Spleen (tissue), 7 donors: ENCODE data around the gene PRPF8.
A peak's percentile ranks its signal among the peaks of the same experiment; 100 is the strongest.

Experiments used
- POLR2A ChIP-seq, 3 donors: fragments of 450-650 bp; IDR thresholded peaks; one replicate each; pipeline ENCODE4 v1.5.1; 2017; ENCODE audit warnings: antibody characterized with exemption in 3 of 3, mild to moderate bottlenecking in 1 of 3
- POLR2AphosphoS5 ChIP-seq, 3 donors: sonication (generic); formaldehyde crosslinking; IDR thresholded peaks; one replicate each; pipeline ENCODE4 v1.5.1; 2017; ENCODE audit warnings: antibody characterized with exemption in 3 of 3
- TF ChIP-seq, protein P1 (sequence below), 11 experiments: fragments of 200-600 bp in 7 of 11; fragments of 450-650 bp in 4 of 11; sonication (generic) in 4 of 11; IDR thresholded peaks in 8 of 11; conservative IDR thresholded peaks in 3 of 11; 1 replicate in 7 of 11; 2 replicates in 4 of 11; pipeline versions ENCODE4 v1.4.0 to v1.8.0; 2016 to 2021; ENCODE audit warnings: antibody characterized with exemption in 11 of 11, inconsistent platforms in 4 of 11, mild to moderate bottlenecking in 1 of 11
- donor health status: DM: no; HTN: no; CAD: no; lungs with moderate emphysema.
- donor health status: DM: no; HTN: no; CAD: no.
- donor health status: DM: no; HTN: no; CAD: no.

DNA sequence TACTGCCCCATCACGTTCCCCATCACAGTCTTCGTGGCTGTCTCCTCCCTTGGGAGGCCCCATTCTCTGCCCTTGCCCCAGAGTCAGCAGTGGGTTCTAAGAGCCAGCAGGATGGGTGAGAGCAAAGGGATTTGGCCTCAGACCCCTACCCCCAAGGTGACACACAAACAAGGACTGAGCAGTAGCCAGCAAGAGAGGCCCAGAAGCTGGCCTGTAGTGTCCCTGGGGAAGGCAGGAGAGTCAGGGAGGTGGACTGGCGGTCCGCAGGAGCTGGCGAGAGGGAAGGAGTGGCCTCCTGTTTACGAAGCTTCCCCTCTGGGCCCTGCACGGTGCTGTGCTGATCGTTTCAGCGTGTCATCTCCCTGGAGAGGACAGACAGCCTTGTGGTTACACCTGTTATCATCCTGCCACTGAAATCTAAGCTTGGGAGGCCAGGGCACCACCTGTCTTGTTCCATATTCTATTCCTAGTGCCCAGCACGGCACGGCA lies 48.2 kb upstream of the PRPF8 start:
- TF ChIP-seq, protein P1, sequence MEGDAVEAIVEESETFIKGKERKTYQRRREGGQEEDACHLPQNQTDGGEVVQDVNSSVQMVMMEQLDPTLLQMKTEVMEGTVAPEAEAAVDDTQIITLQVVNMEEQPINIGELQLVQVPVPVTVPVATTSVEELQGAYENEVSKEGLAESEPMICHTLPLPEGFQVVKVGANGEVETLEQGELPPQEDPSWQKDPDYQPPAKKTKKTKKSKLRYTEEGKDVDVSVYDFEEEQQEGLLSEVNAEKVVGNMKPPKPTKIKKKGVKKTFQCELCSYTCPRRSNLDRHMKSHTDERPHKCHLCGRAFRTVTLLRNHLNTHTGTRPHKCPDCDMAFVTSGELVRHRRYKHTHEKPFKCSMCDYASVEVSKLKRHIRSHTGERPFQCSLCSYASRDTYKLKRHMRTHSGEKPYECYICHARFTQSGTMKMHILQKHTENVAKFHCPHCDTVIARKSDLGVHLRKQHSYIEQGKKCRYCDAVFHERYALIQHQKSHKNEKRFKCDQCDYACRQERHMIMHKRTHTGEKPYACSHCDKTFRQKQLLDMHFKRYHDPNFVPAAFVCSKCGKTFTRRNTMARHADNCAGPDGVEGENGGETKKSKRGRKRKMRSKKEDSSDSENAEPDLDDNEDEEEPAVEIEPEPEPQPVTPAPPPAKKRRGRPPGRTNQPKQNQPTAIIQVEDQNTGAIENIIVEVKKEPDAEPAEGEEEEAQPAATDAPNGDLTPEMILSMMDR (IDR thresholded peaks at IDR 0.05 in 8 of 11, conservative IDR thresholded peaks at IDR 0.05 in 3 of 11) = no peak
- peak in 1 of 3 donors; percentile 65 for TF ChIP-seq POLR2AphosphoS5 (IDR thresholded peaks at IDR 0.05)
- TF ChIP-seq POLR2A (IDR thresholded peaks at IDR 0.05) = no peak
